GM12872 (cell line): Measurements from ENCODE around the gene INPP5A.

ENCODE experiments used
- CTCF ChIP-seq: IDR thresholded peaks from 3 replicates; pipeline ENCODE4 v1.5.1; 2011; ENCODE audit warnings: low read depth, mild to moderate bottlenecking, low read length, moderate library complexity; ENCODE audit not compliant: insufficient read depth

INPP5A gene

GRCh38 chr10:132597654-132598053 is 60.1 kb downstream of the INPP5A start:
- no peak for TF ChIP-seq CTCF

GRCh38 chr10:132599732-132600131 is 62.1 kb downstream of the INPP5A start:
- no peak for TF ChIP-seq CTCF

- no peak for TF ChIP-seq CTCF
These were observed 62.8 kb downstream of the INPP5A start for GRCh38 chr10:132600416-132600815.

- TF ChIP-seq CTCF = no peak
These were observed 64.0 kb downstream of the INPP5A start for GRCh38 chr10:132601567-132601966.

GRCh38 chr10:132602614-132603013 is 65.0 kb downstream of the INPP5A start:
- TF ChIP-seq CTCF = no peak

- no peak for TF ChIP-seq CTCF
These were observed 66.4 kb downstream of the INPP5A start for GRCh38 chr10:132603851-132604533.

- TF ChIP-seq CTCF = no peak
These were observed 67.1 kb downstream of the INPP5A start for GRCh38 chr10:132604686-132605085.

GRCh38 chr10:132605390-132605789 is 67.8 kb downstream of the INPP5A start:
- TF ChIP-seq CTCF = no peak
